H1 (cell line): Measurements from ENCODE around the gene CBLN3. TPM values are rescaled to one million over a fixed set of nuclear protein-coding genes. Genes with fewer than 3 reads are reported as not detected.
"Not testable (repeated sequence)": the region's sequence is repeated elsewhere in the genome, so short reads cannot be mapped to it uniquely, and the experiment has no call there.

Source experiments
- CTCF ChIA-PET: fragments of 300-600 bp; sonication (Branson Sonifier 250); formaldehyde crosslinking; loops from one replicate; lab custom pipeline; 2021; ENCODE audit not compliant: partially characterized antibody; lab: Charles Lee
- POLR2A ChIA-PET: fragments of 300-600 bp; sonication (Branson Sonifier 250); formaldehyde crosslinking; loops from one replicate; lab custom pipeline; 2021; ENCODE audit warnings: inconsistent platforms; ENCODE audit not compliant: partially characterized antibody; lab: Charles Lee
- DNase-seq, 2 experiments: peaks; one replicate each; pipeline versions ENCODE4 v3.0.0 to v3.0.0-alpha.2; 2010 to 2022; ENCODE audit warnings: low spot score in 2 of 2, low read depth in 1 of 2, mixed read lengths in 1 of 2
- FAIRE-seq: peaks from 2 replicates; lab custom pipeline; 2011; peaks lifted over from hg19 to GRCh38; lab: Jason Lieb, UNC
- H2AFZ ChIP-seq: 2 replicates; pipeline ENCODE4 v1.8.1; 2012; ENCODE audit warnings: low read length, inconsistent platforms
- H2AK5ac ChIP-seq: 2 replicates; pipeline ENCODE4 v1.6.1; 2013; ENCODE audit warnings: low read depth, low read length
- H2BK120ac ChIP-seq: replicated peaks from 2 replicates; pipeline ENCODE3; 2013; ENCODE audit warnings: low read depth, low read length, inconsistent platforms
- H2BK12ac ChIP-seq: 2 replicates; pipeline ENCODE4 v1.6.1; 2013; ENCODE audit warnings: low read depth, low read length
- H2BK15ac ChIP-seq: 2 replicates; pipeline ENCODE4 v1.6.1; 2013; ENCODE audit warnings: low read length
- H2BK20ac ChIP-seq: 2 replicates; pipeline ENCODE4 v1.6.1; 2013; ENCODE audit warnings: low read length
- H2BK5ac ChIP-seq: 2 replicates; pipeline ENCODE4 v1.6.1; 2013; ENCODE audit warnings: low read depth, low read length
- H3K14ac ChIP-seq: 2 replicates; pipeline ENCODE4 v1.6.1; 2013; ENCODE audit warnings: inconsistent platforms; ENCODE audit not compliant: insufficient read length
- H3K18ac ChIP-seq: 2 replicates; pipeline ENCODE4 v1.6.1; 2013; ENCODE audit warnings: low read length; ENCODE audit errors: extremely low read depth
- H3K23ac ChIP-seq: 2 replicates; pipeline ENCODE4 v1.6.1; 2013; ENCODE audit warnings: inconsistent platforms; ENCODE audit not compliant: insufficient read length
- H3K23me2 ChIP-seq: 2 replicates; pipeline ENCODE4 v1.6.1; 2013; ENCODE audit warnings: low read depth, low read length
- H3K27ac ChIP-seq: 2 replicates; pipeline ENCODE4 v1.6.1; 2011; ENCODE audit warnings: low read depth, low read length, inconsistent platforms
- H3K27me3 ChIP-seq, 4 experiments: replicated peaks in 1 of 4; 1 replicate in 1 of 4; 2 replicates in 3 of 4; pipeline versions ENCODE4 v1.6.1 to v1.8.1; 2011 to 2013; ENCODE audit warnings: low read length in 3 of 4, mild to moderate bottlenecking in 3 of 4, inconsistent platforms in 2 of 4, mixed read lengths in 2 of 4, moderate library complexity in 1 of 4; ENCODE audit not compliant: control insufficient read depth in 3 of 4, insufficient read depth in 3 of 4; ENCODE audit errors: extremely low read depth in 1 of 4
- H3K36me3 ChIP-seq, 4 experiments: 2 replicates each; pipeline versions ENCODE4 v1.6.1 to v1.8.1; 2011 to 2013; ENCODE audit warnings: mild to moderate bottlenecking in 4 of 4, low read length in 3 of 4, moderate library complexity in 2 of 4, control low read depth in 1 of 4, inconsistent platforms in 1 of 4; ENCODE audit not compliant: insufficient read depth in 4 of 4, control insufficient read depth in 2 of 4
- H3K4ac ChIP-seq: replicated peaks from 2 replicates; pipeline ENCODE3; 2013; ENCODE audit warnings: low read length, low read depth, mixed read lengths, inconsistent platforms; ENCODE audit not compliant: insufficient read length
- H3K4me1 ChIP-seq, 4 experiments: replicated peaks in 1 of 4; 1 replicate in 1 of 4; 2 replicates in 3 of 4; pipeline versions ENCODE4 v1.6.1 to v1.8.1; 2011 to 2013; ENCODE audit warnings: low read length in 3 of 4, inconsistent platforms in 2 of 4, mixed read lengths in 1 of 4; ENCODE audit not compliant: insufficient read depth in 4 of 4, control insufficient read depth in 3 of 4
- H3K4me2 ChIP-seq, 2 experiments: 2 replicates each; pipeline versions ENCODE4 v1.6.1 to v1.8.1; 2011 to 2013; ENCODE audit warnings: low read depth in 2 of 2, low read length in 2 of 2, control low read depth in 1 of 2, inconsistent platforms in 1 of 2, mild to moderate bottlenecking in 1 of 2; ENCODE audit not compliant: insufficient read depth in 1 of 2
- H3K4me3 ChIP-seq, 4 experiments: fragments of 200-600, 300-600 bp in 1 of 4; sonication (generic), shearing (Covaris generic), sonication (Bioruptor Twin) in 1 of 4; 2 replicates each; pipeline versions ENCODE4 v1.5.1 to v1.8.1; 2011 to 2016; ENCODE audit warnings: low read length in 4 of 4, low read depth in 3 of 4, control low read depth in 2 of 4, inconsistent platforms in 2 of 4, mild to moderate bottlenecking in 2 of 4, mixed read lengths in 1 of 4, moderate library complexity in 1 of 4; ENCODE audit not compliant: insufficient read depth in 2 of 4; ENCODE audit errors: extremely low read depth in 1 of 4
- H3K56ac ChIP-seq: replicated peaks from 2 replicates; pipeline ENCODE3; 2013; ENCODE audit warnings: low read depth, mild to moderate bottlenecking, mixed read lengths, low read length, inconsistent platforms; ENCODE audit not compliant: insufficient read length
- H3K79me1 ChIP-seq: 2 replicates; pipeline ENCODE4 v1.6.1; 2013; ENCODE audit warnings: low read depth, low read length, control low read depth
- H3K79me2 ChIP-seq, 2 experiments: 2 replicates each; pipeline versions ENCODE4 v1.6.1 to v1.8.1; 2012 to 2013; ENCODE audit warnings: low read length in 2 of 2, mild to moderate bottlenecking in 2 of 2, inconsistent platforms in 1 of 2; ENCODE audit not compliant: insufficient read depth in 2 of 2, control insufficient read depth in 1 of 2
- H3K9ac ChIP-seq, 4 experiments: replicated peaks in 1 of 4; 1 replicate in 1 of 4; 2 replicates in 3 of 4; pipeline versions ENCODE4 v1.6.1 to v1.8.1; 2011 to 2013; ENCODE audit warnings: low read depth in 3 of 4, low read length in 3 of 4, control low read depth in 2 of 4, mild to moderate bottlenecking in 2 of 4, moderate library complexity in 2 of 4, inconsistent platforms in 1 of 4; ENCODE audit errors: extremely low read depth in 1 of 4
- H3K9me3 ChIP-seq, 2 experiments: 2 replicates each; pipeline versions ENCODE4 v1.6.1 to v1.8.1; 2012 to 2013; ENCODE audit warnings: mild to moderate bottlenecking in 2 of 2, moderate library complexity in 2 of 2, control low read depth in 1 of 2, inconsistent platforms in 1 of 2, low read depth in 1 of 2, low read length in 1 of 2, mixed read lengths in 1 of 2; ENCODE audit not compliant: insufficient read depth in 2 of 2
- H4K20me1 ChIP-seq, 2 experiments: replicated peaks in 1 of 2; 2 replicates each; pipeline versions ENCODE3 to v1.8.1; 2011 to 2013; ENCODE audit warnings: inconsistent platforms in 2 of 2, low read length in 2 of 2, mild to moderate bottlenecking in 1 of 2; ENCODE audit not compliant: insufficient read depth in 2 of 2, control insufficient read depth in 1 of 2
- H4K5ac ChIP-seq: 2 replicates; pipeline ENCODE4 v1.6.1; 2013; ENCODE audit warnings: low read length, low read depth, mixed read lengths, inconsistent platforms; ENCODE audit not compliant: insufficient read length
- H4K8ac ChIP-seq: 2 replicates; pipeline ENCODE4 v1.8.0; 2013; ENCODE audit warnings: mild to moderate bottlenecking, moderate library complexity, low read length, inconsistent platforms; ENCODE audit not compliant: insufficient read depth; ENCODE audit errors: extremely low read depth
- H4K91ac ChIP-seq: replicated peaks from 2 replicates; pipeline ENCODE3; 2013; ENCODE audit warnings: low read length, mixed read lengths, inconsistent platforms; ENCODE audit not compliant: insufficient read length
- SP4 ChIP-seq: IDR thresholded peaks from 2 replicates; pipeline ENCODE4 v1.6.1; 2012; ENCODE audit warnings: low read length, inconsistent platforms
- WGBS, 2 experiments: shearing (Covaris generic) in 1 of 2; methylation state at CpG; one replicate each; pipeline versions ENCODE4 v1.1.6 to v1.1.7; 2013 to 2015; ENCODE audit warnings: low lambda C conversion rate in 2 of 2, mixed read lengths in 2 of 2, inconsistent platforms in 1 of 2, low coverage in 1 of 2, missing lambda C conversion rate in 1 of 2; ENCODE audit not compliant: insufficient replicate concordance in 2 of 2, insufficient coverage in 1 of 2, insufficient read length in 1 of 2; ENCODE audit errors: extremely low coverage in 1 of 2, missing lambda C conversion rate in 1 of 2; 5-methylcytosine and 5-hydroxymethylcytosine counted together
- polyA plus RNA-seq, 7 experiments: library from polyadenylated mRNA; depleted of rRNA in 3 of 7; stranded (reverse) in 5 of 7; unstranded in 2 of 7; fragments of >200 nt in 5 of 7; fragments of 200-250 nt in 2 of 7; gene quantifications; 1 replicate in 5 of 7; 2 replicates in 1 of 7; 4 replicates in 1 of 7; pipeline versions ENCODE4 v1.2.1 to v1.2.3, GENCODE V29; 2011 to 2013; ENCODE audit warnings: missing spikeins in 2 of 7, mixed read lengths in 2 of 7
- total RNA-seq: library from RNA; stranded (reverse); fragmentation: NEBNext Ultra II Directional; extraction: Animal tissue kit (Norgen Biotek cat#: 25700); gene quantifications from 2 replicates; pipeline ENCODE4 v1.2.1, GENCODE V29; 2021
- TF ChIP-seq, protein P1 (sequence below): IDR thresholded peaks from 2 replicates; pipeline ENCODE4 v1.6.1; 2011; ENCODE audit warnings: low read depth, mild to moderate bottlenecking, low read length; ENCODE audit not compliant: insufficient read depth

Gene CBLN3
- total and polyA plus RNA-seq, 2 of the 8 experiments (the other 6 are each of a cell fraction or from before 2014, with no cell fraction given): 0.54 to 1.00 TPM

- no peak overlapping the region for H2AFZ ChIP-seq
- no peak for FAIRE-seq
- H3K23me2 ChIP-seq: no peaks in the 10 kb centered on the region
- no peak overlapping the region for H4K91ac ChIP-seq
- H3K14ac ChIP-seq: no peak overlapping the region
- H3K4me3 ChIP-seq: no peak overlapping the region
- no peak overlapping the region for H3K4ac ChIP-seq
- no peak overlapping the region for H2BK15ac ChIP-seq
- H2AK5ac ChIP-seq: no peak overlapping the region
- H3K79me2 ChIP-seq: no peaks in the 10 kb centered on the region
- no peak overlapping the region for H2BK5ac ChIP-seq
- H4K5ac ChIP-seq: no peak overlapping the region
- no peak overlapping the region for H2BK120ac ChIP-seq
- TF ChIP-seq, protein P1, sequence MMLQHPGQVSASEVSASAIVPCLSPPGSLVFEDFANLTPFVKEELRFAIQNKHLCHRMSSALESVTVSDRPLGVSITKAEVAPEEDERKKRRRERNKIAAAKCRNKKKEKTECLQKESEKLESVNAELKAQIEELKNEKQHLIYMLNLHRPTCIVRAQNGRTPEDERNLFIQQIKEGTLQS: no peak
- no peak for TF ChIP-seq SP4
- no peak for DNase-seq
- H3K27me3 ChIP-seq: no peaks in the 10 kb centered on the region
- no peaks in the 10 kb centered on the region for H3K36me3 ChIP-seq
- H3K56ac ChIP-seq: no peak overlapping the region
- H3K18ac ChIP-seq: no peak overlapping the region
- ChIA-PET CTCF (interaction anchor here (1.4 kb wide), 1 partner anchor 25 kb away, joined by 4 read pairs; no protein-coding TSS in a partner anchor), POLR2A (no interaction called here)
- H3K79me1 ChIP-seq: no peaks in the 10 kb centered on the region
- H2BK20ac ChIP-seq: no peak overlapping the region
- peaks cover 4 to 5% of the 10 kb centered on the region in 2 experiments; a peak in 1 of 4 replicates for H3K9me3 ChIP-seq
- no peak overlapping the region for H3K9ac ChIP-seq
- H3K27ac ChIP-seq: no peak overlapping the region
- H3K23ac ChIP-seq: no peak overlapping the region
- H4K8ac ChIP-seq: no peak overlapping the region
- no peak overlapping the region for H3K4me2 ChIP-seq
- H3K4me1 ChIP-seq: no peaks in the 10 kb centered on the region
- H4K20me1 ChIP-seq: no peaks in the 10 kb centered on the region
- no peak overlapping the region for H2BK12ac ChIP-seq
These were observed 27.5 kb upstream of the CBLN3 start for GRCh38 chr14:24456980-24457379.

- H2AK5ac ChIP-seq, H3K23ac ChIP-seq, H2BK5ac ChIP-seq, H3K56ac ChIP-seq, H3K18ac ChIP-seq, H2BK15ac ChIP-seq, H3K4me1 ChIP-seq, DNase-seq, H3K4me3 ChIP-seq, H3K27me3 ChIP-seq, H4K91ac ChIP-seq, H3K4me2 ChIP-seq, H3K9me3 ChIP-seq, H3K23me2 ChIP-seq, H4K20me1 ChIP-seq, H4K8ac ChIP-seq, H2BK120ac ChIP-seq, H4K5ac ChIP-seq, FAIRE-seq, H3K36me3 ChIP-seq, H3K79me1 ChIP-seq, H3K27ac ChIP-seq, H2AFZ ChIP-seq, H3K14ac ChIP-seq, POLR2A ChIA-PET, H3K79me2 ChIP-seq, H3K4ac ChIP-seq, H2BK20ac ChIP-seq, H2BK12ac ChIP-seq, H3K9ac ChIP-seq: not testable (repeated sequence)
- 69% methylated on average over 2 of the region's 2 CpGs; no CpG with 5 or more reads in 1 of the 2 experiments for WGBS, 2 experiments
- CTCF ChIA-PET: interaction anchor here (0.7 kb wide), 1 partner anchor 118 kb away, joined by 3 read pairs; no protein-coding TSS in a partner anchor
These were observed 21.4 kb upstream of the CBLN3 start for GRCh38 chr14:24450828-24451227.
